T-cell (primary cell): ENCODE data around the gene TIGD3. TPM values are rescaled to one million over a fixed set of nuclear protein-coding genes. Genes with fewer than 3 reads are reported as not detected.

Experiments
- ATAC-seq, 4 experiments: fragments of 200-7000 bp in 3 of 4; fragments of 150-1000 bp in 1 of 4; cut with Tn5 transposase; replicated peaks in 1 of 4; 1 replicate in 3 of 4; 2 replicates in 1 of 4; pipeline ENCODE4 v1.10.0; 2021; ENCODE audit warnings: moderate library complexity in 3 of 4, mild to moderate bottlenecking in 2 of 4, moderate number of reproducible peaks in 1 of 4
- CTCF ChIA-PET, 2 donors: fragments of 300-600 bp; sonication (Branson Sonifier 250); formaldehyde crosslinking; loops; one replicate each; lab custom pipeline; 2022; ENCODE audit warnings: antibody characterized with exemption in 2 of 2; lab: Charles Lee
- POLR2A ChIA-PET, 2 donors: fragments of 300-600 bp; sonication (Branson Sonifier 250); formaldehyde crosslinking; loops; one replicate each; lab custom pipeline; 2022; ENCODE audit warnings: antibody characterized with exemption in 2 of 2; lab: Charles Lee
- DNase-seq, 35 experiments: peaks; one replicate each; pipeline versions ENCODE4 v3.0.0 to v3.0.0-alpha.2; 2013 to 2023
- H3K27ac ChIP-seq: one replicate; pipeline ENCODE4 v1.5.1; 2013; ENCODE audit warnings: low read length
- H3K27me3 ChIP-seq, 2 experiments: replicated peaks in 1 of 2; 1 replicate in 1 of 2; 2 replicates in 1 of 2; pipeline versions ENCODE4 v1.6.1 to v1.7.0; 2013; ENCODE audit warnings: low read length in 1 of 2, mixed read lengths in 1 of 2; ENCODE audit not compliant: control insufficient read depth in 2 of 2, insufficient read depth in 2 of 2; ENCODE audit errors: extremely low read depth in 1 of 2
- H3K36me3 ChIP-seq, 2 donors: 1 replicate in 1 of 2; 2 replicates in 1 of 2; pipeline versions ENCODE4 v1.6.1 to v1.7.0; 2013; ENCODE audit warnings: low read length in 1 of 2; ENCODE audit not compliant: control insufficient read depth in 2 of 2, insufficient read depth in 1 of 2; ENCODE audit errors: extremely low read depth in 1 of 2
- H3K4me1 ChIP-seq, 2 experiments: 1 replicate in 1 of 2; 2 replicates in 1 of 2; pipeline versions ENCODE4 v1.6.1 to v1.7.0; 2013; ENCODE audit warnings: low read length in 2 of 2, mixed read lengths in 1 of 2; ENCODE audit not compliant: insufficient read depth in 2 of 2, control insufficient read depth in 1 of 2; ENCODE audit errors: extremely low read depth in 1 of 2
- H3K4me3 ChIP-seq, 2 donors: 1 replicate in 1 of 2; 2 replicates in 1 of 2; pipeline versions ENCODE4 v1.5.1 to v1.7.0; 2013; ENCODE audit warnings: mild to moderate bottlenecking in 2 of 2, low read length in 1 of 2, moderate library complexity in 1 of 2; ENCODE audit not compliant: control insufficient read depth in 1 of 2; ENCODE audit errors: extremely low read depth in 1 of 2
- H3K9me3 ChIP-seq: 2 replicates; pipeline ENCODE4 v1.7.0; 2013
- H3K27ac Mint-ChIP-seq, 2 donors: one replicate each; pipeline ENCODE4 v1.8.0; 2020 to 2021; ENCODE audit warnings: mild to moderate bottlenecking in 2 of 2, mixed read lengths in 2 of 2
- H3K27me3 Mint-ChIP-seq, 2 donors: one replicate each; pipeline ENCODE4 v1.8.0; 2021 to 2022; ENCODE audit warnings: mixed read lengths in 2 of 2
- H3K36me3 Mint-ChIP-seq: one replicate; pipeline ENCODE4 v1.8.0; 2021; ENCODE audit warnings: mixed read lengths
- H3K4me1 Mint-ChIP-seq, 3 donors: one replicate each; pipeline ENCODE4 v1.8.0; 2020 to 2022; ENCODE audit warnings: mixed read lengths in 3 of 3, mild to moderate bottlenecking in 1 of 3
- H3K4me3 Mint-ChIP-seq, 3 donors: one replicate each; pipeline ENCODE4 v1.8.0; 2020 to 2022; ENCODE audit warnings: mild to moderate bottlenecking in 3 of 3, mixed read lengths in 3 of 3, moderate library complexity in 3 of 3
- H3K9me3 Mint-ChIP-seq, 3 donors: one replicate each; pipeline ENCODE4 v1.8.0; 2020 to 2022; ENCODE audit warnings: mixed read lengths in 3 of 3
- WGBS: methylation state at CpG from one replicate; pipeline ENCODE4 v1.1.5; 2013; ENCODE audit warnings: missing lambda C conversion rate; ENCODE audit not compliant: insufficient coverage; 5-methylcytosine and 5-hydroxymethylcytosine counted together
- total RNA-seq, 35 experiments: library from RNA in 6 of 35; stranded (reverse) in 6 of 35; fragments of 120-200 nt in 1 of 35; gene quantifications; one replicate each; pipeline versions ENCODE4 v1.2.1 to v1.2.4 and lab custom pipeline; 2013 to 2026

The TIGD3 gene
- total RNA-seq, 5 donors from 2014 or later (not counting 1 experiment from before 2014, with no cell fraction given), result 0.48 to 1.3 (median 0.92) TPM

DNA sequence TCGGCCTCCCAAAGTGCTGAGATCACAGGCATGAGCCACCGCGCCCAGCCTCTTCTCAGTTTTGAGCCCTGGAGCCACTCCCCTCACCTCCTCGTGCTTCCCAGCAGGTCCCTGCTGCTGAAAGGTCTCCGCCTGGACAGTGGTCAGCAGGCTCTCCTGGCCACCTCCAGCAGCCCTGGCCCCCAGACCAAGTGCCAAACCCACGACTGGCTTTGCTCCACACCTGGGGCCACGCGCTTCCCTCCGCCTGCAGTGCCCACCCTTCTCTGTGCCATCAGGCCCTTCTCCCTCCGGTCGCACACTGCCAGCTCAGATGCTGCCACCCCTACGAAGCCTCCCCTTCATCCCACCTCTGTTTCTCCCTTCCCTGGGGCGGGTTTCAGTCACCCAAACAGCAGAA lies 44.7 kb downstream of the TIGD3 start:
- H3K36me3 Mint-ChIP-seq, result peaks cover 14% of the 10 kb centered on the region
- no peak overlapping the region for H3K4me3 Mint-ChIP-seq
- peaks cover 0 to 6% (median 4%) of the 10 kb centered on the region in 3 donors for H3K4me1 Mint-ChIP-seq
- CTCF ChIA-PET, result no interaction called here
- peaks cover 3 to 9% of the 10 kb centered on the region in 2 experiments for H3K4me1 ChIP-seq
- H3K4me3 ChIP-seq, result no peak overlapping the region
- no peaks in the 10 kb centered on the region for H3K9me3 ChIP-seq
- peaks cover 16 to 60% of the 10 kb centered on the region in 2 donors for H3K36me3 ChIP-seq
- H3K27me3 Mint-ChIP-seq, result no peaks in the 10 kb centered on the region
- no peaks in the 10 kb centered on the region for H3K27me3 ChIP-seq
- DNase-seq (no peak), ATAC-seq (no peak)
- 92% methylated on average over 13 of the region's 13 CpGs for WGBS
- POLR2A ChIA-PET, result no interaction called here
- H3K9me3 Mint-ChIP-seq, result no peaks in the 10 kb centered on the region
- H3K27ac ChIP-seq, result no peak overlapping the region
- peak overlapping the region in 1 of 2 donors; percentile 16 for H3K27ac Mint-ChIP-seq

DNA sequence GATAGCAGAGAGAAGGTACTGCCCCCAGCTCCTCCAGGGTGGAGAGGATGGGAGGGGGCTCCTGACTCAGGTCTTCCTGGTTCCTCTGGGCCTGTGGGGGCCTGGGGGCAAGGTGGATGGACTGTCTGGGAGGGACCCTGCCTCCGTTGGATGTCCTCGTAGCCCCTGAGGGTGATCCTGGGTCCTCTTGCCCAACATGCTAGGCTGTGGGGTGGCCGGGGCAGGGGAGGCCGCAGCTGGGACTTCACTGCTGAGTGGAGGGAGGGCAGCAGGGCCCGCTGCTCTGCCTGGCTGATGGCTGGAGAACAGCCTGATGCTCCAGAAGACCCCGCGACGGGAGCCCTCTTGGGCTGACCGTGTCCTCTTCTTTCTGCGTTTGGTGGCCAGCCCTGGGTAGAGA lies 45.3 kb downstream of the TIGD3 start:
- ChIA-PET POLR2A (no interaction called here), CTCF (no interaction called here)
- H3K4me1 ChIP-seq, result peaks cover 3 to 9% of the 10 kb centered on the region in 2 experiments
- Mint-ChIP-seq H3K4me1 (peaks cover 0 to 9% (median 4%) of the 10 kb centered on the region in 3 donors), H3K36me3 (peaks cover 14% of the 10 kb centered on the region), H3K27me3 (no peaks in the 10 kb centered on the region), H3K4me3 (no peak overlapping the region), H3K9me3 (no peaks in the 10 kb centered on the region), H3K27ac (peak overlapping the region in 1 of 2 donors; percentile 16)
- H3K27ac ChIP-seq, result no peak overlapping the region
- no peak for DNase-seq
- H3K27me3 ChIP-seq, result no peaks in the 10 kb centered on the region
- peaks cover 16 to 60% of the 10 kb centered on the region in 2 donors for H3K36me3 ChIP-seq
- no peak for ATAC-seq
- WGBS, result over 99% methylated on average over 9 of the region's 10 CpGs
- H3K9me3 ChIP-seq, result no peaks in the 10 kb centered on the region
- H3K4me3 ChIP-seq, result no peak overlapping the region

DNA sequence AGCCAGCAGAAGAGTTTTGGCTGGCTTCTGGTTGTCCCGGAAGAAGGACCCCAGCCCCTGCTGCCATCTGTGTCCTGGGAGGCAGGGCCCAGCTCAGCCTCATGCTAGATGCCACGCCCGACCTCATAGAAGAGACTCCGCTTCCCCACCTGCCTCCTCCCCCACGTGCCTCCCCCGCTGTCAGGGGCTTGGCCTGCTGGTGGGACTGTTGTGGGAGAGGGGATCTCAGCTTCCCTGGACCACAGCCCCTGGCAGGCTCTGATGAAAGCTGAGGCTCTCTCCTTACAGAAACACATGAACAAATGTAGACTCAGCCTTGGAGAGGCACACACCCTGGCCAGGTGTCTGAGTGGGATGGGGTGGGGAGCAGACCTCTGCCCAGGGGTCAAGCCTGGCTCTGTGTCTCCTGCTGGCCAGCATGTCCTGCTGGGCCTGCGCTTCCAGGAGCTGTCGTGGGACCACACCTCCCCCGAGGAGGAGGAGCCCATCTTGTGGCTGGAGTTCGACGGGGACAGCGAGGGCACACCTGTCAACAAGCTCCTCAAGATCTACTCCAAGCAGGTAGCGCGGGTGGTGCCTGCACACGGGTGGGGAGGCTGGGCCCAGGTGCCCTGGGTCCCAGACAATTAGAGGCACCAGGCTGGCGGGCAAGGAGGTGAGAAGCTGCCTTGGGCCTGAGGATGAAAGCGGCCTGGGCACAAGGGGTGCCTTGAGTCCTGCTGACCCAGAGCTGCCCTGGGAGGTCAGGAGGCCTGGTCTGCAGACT lies 45.9 kb downstream of the TIGD3 start:
- H3K27me3 ChIP-seq, result no peaks in the 10 kb centered on the region
- H3K27ac ChIP-seq, result no peak overlapping the region
- WGBS, result 92% methylated on average over 12 of the region's 17 CpGs
- Mint-ChIP-seq H3K27me3 (no peaks in the 10 kb centered on the region), H3K9me3 (no peaks in the 10 kb centered on the region), H3K27ac (no peak overlapping the region), H3K36me3 (peaks cover 14% of the 10 kb centered on the region), H3K4me1 (peaks cover 0 to 9% (median 4%) of the 10 kb centered on the region in 3 donors), H3K4me3 (no peak overlapping the region)
- H3K4me1 ChIP-seq, result peaks cover 3 to 9% of the 10 kb centered on the region in 2 experiments
- no peak for DNase-seq
- no peak overlapping the region for H3K4me3 ChIP-seq
- H3K9me3 ChIP-seq, result no peaks in the 10 kb centered on the region
- no peak for ATAC-seq
- POLR2A ChIA-PET, result no interaction called here
- CTCF ChIA-PET, result interaction anchor here in 1 of 2 donors (0.5 kb wide), 1 partner anchor 235 kb away, joined by 4 read pairs; no protein-coding TSS in a partner anchor
- peaks cover 20 to 64% of the 10 kb centered on the region in 2 donors for H3K36me3 ChIP-seq

DNA sequence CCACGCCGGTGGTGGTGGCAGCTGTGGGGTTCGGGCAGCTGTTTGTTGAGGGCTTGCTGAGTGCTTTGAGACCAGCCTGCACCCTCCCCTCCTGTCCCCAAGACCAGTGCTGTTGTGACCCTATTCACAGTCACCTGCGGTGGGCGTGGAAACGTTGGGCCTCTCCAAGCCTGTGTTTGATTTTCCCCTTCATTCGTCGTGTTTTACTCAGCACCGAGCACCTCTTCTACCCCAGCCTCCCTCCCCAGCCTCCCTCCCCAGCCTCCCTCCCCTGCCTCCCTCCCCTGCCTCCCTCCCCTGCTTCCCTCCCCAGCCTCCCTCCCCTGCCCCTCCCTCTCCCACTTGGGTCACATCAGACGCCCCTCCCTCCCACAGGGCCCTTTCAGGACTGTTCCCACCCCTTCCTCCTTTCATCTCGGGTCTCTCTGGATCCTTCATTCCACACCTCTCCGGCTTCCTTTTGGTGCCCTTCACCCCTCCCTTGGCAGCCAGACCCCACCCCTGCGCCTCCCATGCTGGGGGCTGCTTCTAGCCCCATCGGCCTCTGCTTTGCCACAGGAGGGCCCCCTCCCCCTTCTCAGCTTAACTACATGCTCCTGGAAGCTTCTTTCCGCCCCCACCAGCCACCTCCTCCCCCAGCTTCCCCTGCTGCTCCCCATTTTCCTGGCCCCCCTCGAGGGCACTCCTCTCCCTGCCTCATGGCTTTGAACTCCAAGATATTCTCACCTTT lies 46.7 kb downstream of the TIGD3 start:
- no peak overlapping the region for H3K4me3 Mint-ChIP-seq
- Histone ChIP-seq H3K36me3 (peaks cover 26 to 63% of the 10 kb centered on the region in 2 donors), H3K27me3 (no peaks in the 10 kb centered on the region), H3K4me3 (no peak overlapping the region), H3K4me1 (peaks cover 3 to 9% of the 10 kb centered on the region in 2 experiments), H3K9me3 (no peaks in the 10 kb centered on the region), H3K27ac (no peak overlapping the region)
- WGBS, result 78% methylated on average over 12 of the region's 16 CpGs
- H3K36me3 Mint-ChIP-seq, result peaks cover 14% of the 10 kb centered on the region
- DNase-seq (no peak), ATAC-seq (no peak)
- H3K4me1 Mint-ChIP-seq, result peaks cover 0 to 9% (median 4%) of the 10 kb centered on the region in 3 donors
- H3K9me3 Mint-ChIP-seq, result no peaks in the 10 kb centered on the region
- H3K27ac Mint-ChIP-seq, result peak overlapping the region in 1 of 2 donors; percentile 65
- ChIA-PET POLR2A (no interaction called here), CTCF (no interaction called here)
- H3K27me3 Mint-ChIP-seq, result no peaks in the 10 kb centered on the region

DNA sequence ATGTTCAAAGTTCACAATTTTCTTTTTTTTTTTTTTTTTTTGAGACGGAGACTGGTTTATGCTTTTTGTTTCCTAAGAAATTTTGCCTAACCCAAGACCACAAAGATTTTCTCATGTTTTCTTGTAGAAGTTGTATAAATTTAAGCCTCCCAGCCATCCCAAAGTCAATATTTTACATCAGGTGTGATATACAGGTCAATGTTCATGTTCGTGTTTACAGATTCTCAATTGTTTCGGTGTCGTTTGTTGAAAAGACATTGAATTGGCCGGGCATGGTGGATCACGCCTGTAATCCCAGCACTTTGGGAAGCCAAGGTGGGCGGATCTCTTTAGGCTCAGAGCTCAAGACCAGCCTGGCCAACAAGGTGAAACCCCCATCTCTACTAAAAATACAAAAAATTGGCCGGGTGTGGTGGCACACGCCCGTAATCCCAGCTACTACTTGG lies 47.3 kb downstream of the TIGD3 start:
- no peak overlapping the region for H3K27ac ChIP-seq
- peak overlapping the region in 1 of 2 donors; percentile 65 for H3K27ac Mint-ChIP-seq
- 100% methylated on average over 6 of the region's 10 CpGs for WGBS
- H3K36me3 ChIP-seq, result peaks cover 29 to 63% of the 10 kb centered on the region in 2 donors
- ChIA-PET CTCF (no interaction called here), POLR2A (no interaction called here)
- DNase-seq (no peak), ATAC-seq (no peak)
- peaks cover 0 to 9% (median 4%) of the 10 kb centered on the region in 3 donors for H3K4me1 Mint-ChIP-seq
- H3K27me3 ChIP-seq, result no peaks in the 10 kb centered on the region
- no peaks in the 10 kb centered on the region for H3K9me3 Mint-ChIP-seq
- peaks cover 3 to 9% of the 10 kb centered on the region in 2 experiments for H3K4me1 ChIP-seq
- H3K27me3 Mint-ChIP-seq, result no peaks in the 10 kb centered on the region
- H3K36me3 Mint-ChIP-seq, result peaks cover 14% of the 10 kb centered on the region
- no peaks in the 10 kb centered on the region for H3K9me3 ChIP-seq
- H3K4me3 Mint-ChIP-seq, result no peak overlapping the region
- H3K4me3 ChIP-seq, result no peak overlapping the region

DNA sequence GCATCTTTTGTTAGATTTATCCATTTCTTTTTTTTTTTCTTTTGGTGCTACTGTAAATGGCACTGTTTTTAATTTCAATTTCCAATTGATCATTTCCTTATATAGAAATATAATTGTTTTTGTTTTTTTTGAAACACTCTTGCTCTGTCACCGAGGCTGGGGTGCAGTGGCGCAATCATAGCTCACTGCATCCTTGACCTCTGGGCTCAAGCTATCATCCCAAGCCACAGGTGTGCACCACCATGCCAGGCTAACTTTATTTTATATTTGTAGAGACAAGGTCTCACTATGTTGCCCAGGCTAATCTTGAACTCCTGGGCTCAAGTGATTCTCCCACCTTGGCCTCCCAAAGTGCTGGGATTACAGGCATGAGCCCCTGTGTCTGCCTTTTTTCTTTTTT lies 48.2 kb downstream of the TIGD3 start:
- H3K4me1 Mint-ChIP-seq, result peaks cover 0 to 9% (median 4%) of the 10 kb centered on the region in 3 donors
- WGBS, result no CpG with 5 or more reads among the region's 2 CpGs
- Histone ChIP-seq H3K27ac (no peak overlapping the region), H3K36me3 (peaks cover 24 to 62% of the 10 kb centered on the region in 2 donors), H3K9me3 (no peaks in the 10 kb centered on the region), H3K4me3 (no peak overlapping the region), H3K27me3 (no peaks in the 10 kb centered on the region), H3K4me1 (peaks cover 3 to 9% of the 10 kb centered on the region in 2 experiments)
- ChIA-PET CTCF (no interaction called here), POLR2A (no interaction called here)
- no peaks in the 10 kb centered on the region for H3K27me3 Mint-ChIP-seq
- H3K9me3 Mint-ChIP-seq, result no peaks in the 10 kb centered on the region
- ATAC-seq (no peak), DNase-seq (no peak)
- no peak overlapping the region for H3K27ac Mint-ChIP-seq
- no peak overlapping the region for H3K4me3 Mint-ChIP-seq
- H3K36me3 Mint-ChIP-seq, result peaks cover 9% of the 10 kb centered on the region
